Activated CD4-positive, alpha-beta T cell treated with anti-CD3 and anti-CD28 coated beads for 48 hours (primary cell): ENCODE data around the gene COA1.
"Not testable (repeated sequence)": the region's sequence is repeated elsewhere in the genome, so short reads cannot be mapped to it uniquely, and the experiment has no call there.

Experiments used
- DNase-seq: peaks from one replicate; pipeline ENCODE4 v3.0.0-alpha.2; 2020

Gene COA1

DNA sequence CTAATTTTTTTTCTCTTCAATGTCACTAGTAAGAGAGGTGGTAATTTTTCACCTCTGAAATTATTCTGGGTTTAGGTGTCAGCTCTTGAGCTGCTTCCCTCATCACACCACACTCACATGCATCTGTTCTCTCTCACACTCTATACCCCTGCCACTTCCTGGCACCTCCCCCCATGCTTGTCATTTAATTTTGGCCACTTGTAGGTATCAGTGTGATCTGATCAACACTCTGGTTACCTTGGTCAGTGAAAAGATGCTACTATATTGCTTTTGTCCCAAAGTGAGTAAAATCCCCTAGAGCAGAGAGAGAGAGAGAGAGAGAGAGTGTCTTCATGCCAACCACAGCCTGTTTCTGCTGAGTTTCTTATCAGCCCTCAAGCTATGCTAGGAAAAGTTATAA lies 103.9 kb downstream of the COA1 start:
- DNase-seq, result peak; percentile 38

DNA sequence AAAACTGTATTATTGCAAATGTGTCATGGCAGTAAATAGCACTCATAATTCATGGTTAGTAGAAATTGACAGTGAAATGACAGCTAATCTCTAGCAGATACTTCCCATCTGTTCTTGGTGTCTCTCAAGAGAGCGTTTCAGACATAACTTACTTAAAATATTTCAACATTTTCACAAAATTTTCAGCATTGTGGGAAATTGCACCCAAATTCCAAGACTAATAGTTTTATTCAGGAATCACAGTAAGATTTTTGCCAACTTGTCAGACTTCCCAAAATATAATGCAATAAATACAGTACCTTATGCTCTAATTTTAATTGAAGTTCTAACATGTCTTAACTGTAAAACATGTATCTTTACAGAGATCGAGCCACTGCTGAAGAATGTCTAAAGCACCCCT lies 105.2 kb downstream of the COA1 start:
- no peak for DNase-seq

DNA sequence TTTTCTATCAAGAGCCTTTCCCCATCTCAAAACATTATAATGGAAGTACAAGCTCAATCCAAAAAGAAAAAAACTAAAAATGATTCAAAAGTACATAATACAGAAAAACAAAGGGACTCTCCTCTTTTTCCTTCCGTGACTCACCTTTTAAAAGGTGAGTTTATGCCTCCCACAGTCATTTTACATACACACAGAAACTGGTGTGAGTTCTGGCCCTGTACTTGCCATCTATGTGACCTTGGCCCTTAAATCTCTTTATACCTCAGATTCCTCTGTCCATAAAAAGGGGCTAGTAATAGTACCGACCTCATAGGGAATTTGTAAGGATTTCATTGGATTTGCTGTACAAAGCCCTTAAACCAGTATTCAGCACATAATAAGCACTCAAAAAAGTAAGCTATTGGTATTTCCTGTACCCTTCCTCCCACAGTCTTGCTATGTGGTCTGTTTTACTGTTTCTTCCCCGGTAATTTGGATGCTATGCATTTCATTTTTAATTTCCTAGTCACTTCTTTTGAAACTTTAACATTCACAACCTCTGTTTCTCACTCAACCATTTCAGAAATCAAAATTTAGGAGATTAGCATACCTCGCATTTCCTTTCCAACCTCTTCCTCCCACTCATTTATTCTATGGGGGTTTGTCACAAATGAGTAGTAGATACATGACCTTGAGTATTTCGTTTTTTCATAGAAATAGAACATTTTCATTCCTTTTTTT lies 107.4 kb downstream of the COA1 start:
- no peak for DNase-seq

DNA sequence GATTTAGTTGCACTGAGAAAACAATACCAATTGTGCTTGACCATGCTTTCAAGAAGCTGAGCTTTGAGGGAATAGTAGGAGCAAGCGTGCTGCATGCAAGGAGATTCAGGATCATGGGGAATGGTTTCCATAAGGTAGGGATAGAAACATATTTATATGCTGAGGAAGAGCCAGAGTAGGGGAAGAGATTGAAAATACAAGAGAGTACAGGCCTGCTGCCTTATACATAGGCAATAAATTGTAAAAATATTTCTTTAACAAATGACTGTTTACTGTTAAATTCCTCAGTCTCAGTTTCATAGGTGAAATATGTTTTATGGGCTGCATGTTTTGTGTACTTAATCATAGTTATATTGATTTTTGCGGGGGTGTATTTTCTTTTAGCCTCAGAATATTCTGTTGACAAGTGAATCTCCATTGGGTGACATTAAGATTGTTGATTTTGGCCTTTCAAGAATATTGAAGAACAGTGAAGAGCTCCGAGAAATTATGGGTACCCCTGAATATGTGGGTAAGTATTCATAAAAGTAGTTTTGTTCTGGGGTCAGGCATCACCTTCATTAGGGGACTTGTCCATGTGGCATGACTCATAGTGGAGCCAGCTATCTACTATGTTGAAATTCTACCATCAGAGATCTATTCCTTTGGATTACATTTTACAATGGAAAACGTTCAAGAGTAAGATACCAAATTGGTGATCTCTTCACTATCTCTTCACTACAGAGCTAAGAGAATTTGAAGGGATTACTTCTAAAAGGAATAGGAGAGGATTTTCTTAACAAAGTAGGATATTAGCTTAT lies 109.9 kb downstream of the COA1 start:
- no peak for DNase-seq

DNA sequence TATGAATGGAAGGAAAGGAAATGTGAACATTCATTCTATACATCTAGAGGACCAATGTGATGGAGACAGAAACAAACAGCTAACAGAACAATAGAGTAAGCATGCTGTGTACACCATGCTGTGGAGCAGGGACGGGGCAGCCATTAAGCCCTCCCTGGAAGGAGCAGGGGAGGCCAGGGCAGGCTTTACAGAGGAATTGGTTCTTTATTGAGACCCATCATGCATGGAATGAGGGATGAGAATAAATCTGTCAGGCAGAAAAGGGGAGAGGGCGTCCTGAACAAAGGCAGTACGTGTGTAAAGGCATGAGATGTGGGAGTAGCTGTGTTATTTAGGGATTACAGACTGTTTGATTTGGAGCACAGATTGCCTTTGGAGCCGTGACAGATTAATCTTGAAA lies 111.2 kb downstream of the COA1 start:
- no peak for DNase-seq

DNA sequence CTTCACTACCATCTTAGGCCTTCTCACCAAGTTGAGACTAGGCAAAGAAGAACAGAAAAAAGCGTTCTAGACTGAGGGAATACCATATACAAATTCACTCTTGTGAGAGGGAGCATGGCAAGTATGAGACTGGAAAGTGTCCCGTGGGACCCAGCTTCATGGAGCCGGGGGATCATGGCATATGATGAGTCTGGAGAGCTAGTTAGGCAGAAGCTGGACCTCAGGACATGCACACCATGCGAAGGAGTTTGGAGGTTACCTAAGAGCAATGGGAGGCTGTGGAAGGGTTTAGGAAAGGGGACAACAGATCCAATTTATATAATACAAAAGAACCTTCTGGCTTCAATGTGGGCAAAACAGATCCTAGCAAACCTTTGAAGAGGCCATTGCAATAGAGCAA lies 112.3 kb downstream of the COA1 start:
- DNase-seq, result no peak

DNA sequence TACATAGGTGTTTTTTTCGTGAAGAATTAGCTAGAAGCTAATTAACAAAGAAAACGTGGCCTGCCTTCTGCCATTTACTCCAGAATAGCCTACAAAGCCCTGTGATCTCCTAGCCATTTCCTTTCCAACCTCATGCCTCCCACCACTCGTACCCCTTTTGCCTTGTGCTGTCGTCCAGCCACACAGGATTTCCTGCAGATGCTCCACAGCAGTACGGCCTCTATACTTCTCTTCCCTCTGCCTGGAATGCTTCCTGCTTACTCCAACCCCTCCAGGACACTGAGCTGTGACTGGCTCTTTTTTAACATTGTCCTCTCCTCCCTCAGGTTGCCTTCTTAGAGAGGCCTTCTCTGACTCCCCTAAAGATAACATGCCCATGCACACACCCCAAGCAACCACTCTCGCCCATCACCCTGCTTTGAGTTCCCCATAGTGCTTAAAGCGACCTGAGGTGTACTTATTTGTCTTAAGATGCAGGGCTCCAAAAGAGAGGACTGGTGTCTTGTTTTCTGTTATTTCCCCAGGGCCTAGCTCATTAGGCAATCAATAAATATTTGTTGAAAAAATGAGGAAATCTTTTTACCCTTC lies 113.7 kb downstream of the COA1 start:
- DNase-seq, result no peak

DNA sequence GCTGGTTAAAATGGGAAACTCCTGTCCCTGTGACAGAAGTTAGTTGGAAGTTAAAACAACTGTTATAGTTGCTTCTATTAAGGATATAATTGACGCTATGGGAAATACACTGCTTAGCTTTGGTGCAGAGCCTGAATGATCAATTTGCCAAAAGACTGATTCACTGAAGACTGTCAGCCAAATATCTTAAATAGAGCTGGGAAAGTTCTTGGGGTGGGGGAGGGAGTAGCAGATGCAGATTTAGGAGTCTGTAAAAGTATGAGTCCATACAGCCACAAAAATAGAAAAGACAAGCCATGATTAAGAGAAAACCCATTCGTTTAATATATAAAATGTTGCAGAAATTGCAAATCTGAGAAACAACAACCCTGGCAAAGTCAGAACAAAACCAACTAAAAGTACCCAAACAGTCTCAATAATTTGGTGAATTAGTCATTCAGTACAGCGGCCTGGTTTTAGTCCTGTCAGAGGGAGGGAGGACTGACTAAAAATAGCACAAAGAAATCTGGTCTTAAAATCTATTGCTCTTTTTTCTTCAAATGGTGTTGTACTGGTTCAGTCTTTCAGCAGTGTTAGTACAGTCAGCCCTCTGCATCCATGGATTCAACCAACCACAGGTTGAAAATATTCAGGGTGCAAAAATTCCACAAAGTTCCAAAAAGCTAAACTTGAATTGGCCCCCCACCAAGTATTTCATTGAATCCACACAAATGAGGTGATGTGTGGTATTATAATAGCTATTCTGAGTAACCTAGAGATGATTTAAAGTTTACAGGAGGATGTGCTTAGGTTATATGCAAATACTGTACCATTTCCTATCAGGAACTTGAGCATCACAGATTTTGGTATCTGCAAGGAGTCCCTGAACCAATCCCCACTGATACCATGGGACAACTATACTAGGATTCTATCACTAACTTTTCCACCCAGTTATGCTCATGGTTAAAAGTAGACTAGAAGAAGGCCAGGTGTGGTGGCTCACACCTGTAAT lies 116.4 kb downstream of the COA1 start:
- DNase-seq, result no peak

DNA sequence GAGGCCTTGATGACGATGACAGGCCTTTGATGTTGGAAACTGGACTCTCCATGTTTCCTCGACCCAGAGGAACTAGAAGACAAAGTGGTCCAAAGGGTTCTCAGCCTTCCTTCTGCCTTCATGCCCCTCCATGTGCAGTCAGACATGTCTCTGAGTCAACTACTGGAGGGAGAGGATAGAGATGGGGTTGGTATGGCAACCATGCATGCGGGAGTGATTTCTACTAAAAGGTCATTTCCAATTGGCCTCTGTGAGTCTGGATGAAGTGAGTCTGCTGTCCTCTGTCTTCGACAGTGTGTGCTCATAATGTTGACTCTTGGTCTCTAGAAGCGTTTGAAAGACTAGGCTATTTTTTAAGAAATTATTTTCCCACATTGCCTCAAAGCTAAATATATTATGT lies 117.2 kb downstream of the COA1 start:
- no peak for DNase-seq

DNA sequence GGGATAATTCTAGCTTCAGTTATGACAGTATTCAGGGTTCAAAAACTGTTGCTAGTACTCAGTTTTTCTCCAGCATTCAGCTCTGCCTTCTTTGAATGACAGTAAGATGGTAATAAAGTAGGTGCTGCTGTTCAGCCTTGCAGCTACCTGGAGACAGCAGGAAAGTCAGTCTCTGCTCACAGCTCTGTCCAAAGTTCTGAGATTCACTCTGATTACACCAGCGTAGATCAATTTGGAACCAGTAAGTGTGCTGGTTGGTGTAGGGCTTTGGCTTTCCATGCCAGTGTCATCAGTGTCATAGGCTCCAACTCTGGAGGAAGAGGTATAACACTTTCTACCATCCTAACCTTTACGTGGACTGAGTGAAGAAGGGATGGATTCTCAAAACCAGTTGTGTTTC lies 120.2 kb downstream of the COA1 start:
- no peak for DNase-seq

DNA sequence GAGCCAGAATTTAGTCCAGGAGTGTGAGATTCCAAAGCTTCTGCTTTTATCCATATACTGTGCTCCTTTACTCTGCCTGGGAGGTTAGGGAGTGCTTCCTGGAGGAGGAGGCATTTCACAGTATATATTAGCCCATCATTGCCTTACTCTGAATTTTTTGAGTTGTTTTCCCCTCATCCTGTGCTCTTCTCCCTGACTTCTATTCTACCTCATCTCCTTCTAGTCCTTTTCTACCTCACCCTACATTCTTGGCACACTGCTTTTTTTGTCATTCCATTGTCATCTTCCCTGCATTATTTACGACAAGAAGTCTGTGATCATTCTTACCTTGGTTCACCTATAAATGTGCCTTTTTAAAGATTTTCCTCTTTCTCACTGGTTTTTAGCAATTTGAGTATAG lies 125.1 kb downstream of the COA1 start:
- DNase-seq, result no peak

DNA sequence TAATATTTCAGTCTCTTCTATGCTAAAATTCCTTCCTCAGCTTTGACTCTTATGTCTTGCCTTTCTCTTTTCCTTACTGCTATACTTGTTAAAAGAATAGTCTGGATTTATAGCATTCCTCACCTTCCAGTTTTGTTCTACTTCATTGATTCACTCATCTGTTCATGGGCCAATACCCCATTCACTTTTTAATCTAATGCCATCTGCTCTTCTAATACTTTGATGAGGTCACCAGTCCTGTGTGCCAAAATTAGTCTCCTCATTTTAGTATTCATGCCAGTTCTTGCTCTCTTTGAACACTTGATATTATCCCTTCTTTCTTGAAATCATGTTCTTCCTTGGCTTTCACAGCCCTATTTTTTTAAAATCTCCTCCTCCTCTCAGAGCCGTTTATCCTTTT lies 127.1 kb downstream of the COA1 start:
- DNase-seq, result no peak

DNA sequence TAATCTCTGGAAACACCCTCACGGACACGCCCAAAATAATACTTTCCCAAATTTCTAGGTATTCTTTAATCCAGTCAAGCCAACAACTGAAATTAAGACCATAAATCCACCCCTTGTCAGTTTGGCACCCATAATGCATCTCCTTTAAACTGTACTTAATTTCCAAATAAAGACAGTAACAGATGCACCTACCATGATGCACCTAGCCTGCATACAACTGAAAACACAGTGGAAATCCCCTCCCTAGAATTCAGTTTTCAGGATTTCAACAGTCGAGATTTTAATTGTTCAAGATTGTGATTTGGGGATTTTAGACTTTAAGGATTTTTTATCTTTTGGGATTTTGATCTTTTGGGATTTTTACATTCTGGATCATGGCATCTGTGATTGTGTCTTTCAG lies 129.3 kb downstream of the COA1 start:
- DNase-seq, result no peak

DNA sequence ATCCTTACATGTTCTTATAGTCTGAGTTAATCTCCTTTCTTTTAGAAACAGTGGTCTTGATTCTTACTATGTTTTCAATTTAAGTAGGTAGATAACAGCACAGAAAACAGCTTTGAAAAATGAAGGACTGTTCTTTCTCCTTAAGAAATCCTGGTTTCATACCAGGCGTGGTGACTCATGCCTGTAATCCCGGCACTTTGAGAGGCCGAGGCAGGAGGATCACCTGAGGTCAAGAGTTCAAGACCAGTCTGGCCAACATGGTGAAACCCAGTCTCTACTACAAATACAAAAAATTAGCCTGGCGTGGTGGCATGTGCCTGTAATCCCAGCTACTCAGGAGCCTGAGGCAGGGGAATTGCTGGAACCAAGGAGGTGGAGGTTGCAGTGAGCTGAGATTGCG lies 132.9 kb downstream of the COA1 start:
- DNase-seq, result not testable (repeated sequence)

DNA sequence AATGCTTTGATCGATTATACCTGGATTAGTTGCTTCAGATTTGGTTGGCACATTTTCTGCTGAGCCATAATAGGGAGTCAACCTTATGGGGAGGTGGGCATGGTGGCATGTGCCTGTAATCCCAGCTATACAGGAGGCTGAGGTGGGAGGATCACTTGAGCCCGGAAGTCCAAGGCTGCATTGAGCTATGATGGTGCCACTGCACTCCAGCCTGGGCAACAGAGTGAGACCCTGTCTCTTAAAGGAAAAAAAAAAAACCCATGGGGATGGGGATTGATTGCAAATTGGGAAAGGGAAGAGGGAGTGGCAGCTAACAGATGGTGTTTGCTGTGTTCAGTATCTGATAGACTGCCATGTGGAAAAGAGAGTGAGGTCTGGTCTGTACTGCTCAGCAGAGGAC lies 135.3 kb downstream of the COA1 start:
- DNase-seq, result no peak

DNA sequence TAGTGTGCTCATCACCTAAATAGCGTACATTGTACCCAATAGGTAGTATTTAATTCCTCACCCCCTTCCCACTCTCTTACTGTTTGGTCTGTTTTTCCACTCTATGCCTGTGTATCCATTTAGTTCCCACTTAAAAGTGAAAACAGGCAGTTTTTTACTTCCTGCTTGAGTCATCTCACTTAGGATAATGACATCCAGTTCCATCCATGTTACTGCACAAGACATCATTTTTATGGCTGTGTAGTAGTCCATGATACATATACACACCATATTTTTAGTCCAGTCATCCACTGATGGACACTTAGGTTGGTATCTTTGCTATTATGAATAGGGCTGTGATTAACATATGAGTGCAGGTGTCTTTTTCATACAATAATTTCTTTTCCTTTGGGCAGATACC lies 136.3 kb downstream of the COA1 start:
- no peak for DNase-seq

DNA sequence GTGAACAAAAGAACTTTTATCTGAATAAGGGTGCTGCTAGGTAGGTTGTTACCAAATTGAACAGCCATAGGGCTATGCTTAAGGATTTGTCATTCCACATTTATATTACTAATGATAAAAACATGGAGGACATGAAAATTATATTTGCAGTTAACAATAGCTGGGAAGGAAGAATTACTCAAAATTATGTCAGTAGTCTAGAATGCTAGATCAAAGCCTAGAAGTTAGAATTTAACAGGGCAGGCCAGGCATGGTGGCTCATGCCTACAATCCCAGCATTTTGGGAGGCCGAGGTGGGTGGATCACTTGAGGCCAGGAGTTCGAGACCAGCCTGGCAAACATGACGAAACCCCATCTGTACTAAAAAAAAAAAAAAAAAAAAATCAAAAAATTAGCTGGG lies 137.0 kb downstream of the COA1 start:
- DNase-seq, result no peak

DNA sequence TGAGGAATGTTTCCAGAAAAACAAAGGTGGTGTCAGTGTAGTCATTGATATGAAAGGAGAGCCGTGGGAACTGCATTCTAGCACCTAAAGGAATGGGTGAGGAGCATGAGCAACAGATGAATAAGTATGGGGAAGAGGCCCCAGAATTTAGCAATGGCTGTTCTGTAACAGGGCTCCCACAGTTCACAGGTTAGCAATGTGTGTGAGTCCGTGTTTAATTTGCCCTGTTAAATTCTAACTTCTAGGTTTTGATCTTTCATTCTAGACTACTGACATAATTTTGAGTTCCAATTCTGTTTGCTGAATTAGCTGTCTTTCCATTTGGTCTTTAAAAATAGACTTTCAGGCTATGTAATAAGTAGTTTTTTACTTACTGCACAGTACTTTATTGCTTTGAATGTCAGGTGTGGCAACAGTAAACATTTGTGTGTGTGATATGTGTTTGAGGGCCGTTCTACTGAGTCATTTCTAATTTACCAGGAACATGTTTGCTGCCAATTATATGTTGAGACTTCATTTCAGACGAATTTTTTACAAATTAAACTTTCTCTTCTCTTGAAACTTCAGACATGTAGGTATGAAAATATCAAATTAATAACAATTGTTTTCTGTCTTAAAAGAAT lies 137.7 kb downstream of the COA1 start:
- peak; percentile 24 for DNase-seq

DNA sequence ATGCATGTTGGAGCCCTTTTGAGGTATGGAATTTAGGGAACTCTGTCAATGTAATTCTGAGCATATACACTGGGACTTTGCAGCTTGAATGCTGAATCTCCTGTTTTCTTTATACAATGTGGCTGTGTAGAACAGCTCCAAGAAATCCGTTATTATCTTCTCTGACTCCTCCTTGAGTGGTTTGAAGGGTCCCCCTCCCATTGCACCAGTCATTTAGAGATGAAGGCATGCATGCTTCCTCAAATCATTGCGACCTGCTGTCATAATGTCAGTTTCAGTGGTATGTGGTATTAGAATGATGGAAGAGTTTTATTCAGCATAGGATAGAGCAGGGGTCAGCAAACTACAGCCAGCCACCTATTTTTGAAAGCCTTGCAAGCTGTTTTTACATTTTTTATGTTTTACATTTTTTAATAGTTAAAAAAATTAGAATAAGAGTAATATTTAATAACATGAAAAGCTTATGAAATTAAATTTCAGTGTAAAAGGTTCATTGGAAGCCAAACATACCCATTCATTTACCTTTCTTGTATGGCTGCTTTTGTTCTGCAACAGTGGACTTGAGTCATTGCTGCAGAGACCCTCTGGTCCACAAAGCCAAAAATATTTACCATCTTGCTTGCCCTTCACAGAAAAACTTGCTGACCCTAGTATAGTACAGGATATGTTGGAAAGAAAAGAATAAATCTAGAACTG lies 138.3 kb downstream of the COA1 start:
- DNase-seq, result peak; percentile 68

DNA sequence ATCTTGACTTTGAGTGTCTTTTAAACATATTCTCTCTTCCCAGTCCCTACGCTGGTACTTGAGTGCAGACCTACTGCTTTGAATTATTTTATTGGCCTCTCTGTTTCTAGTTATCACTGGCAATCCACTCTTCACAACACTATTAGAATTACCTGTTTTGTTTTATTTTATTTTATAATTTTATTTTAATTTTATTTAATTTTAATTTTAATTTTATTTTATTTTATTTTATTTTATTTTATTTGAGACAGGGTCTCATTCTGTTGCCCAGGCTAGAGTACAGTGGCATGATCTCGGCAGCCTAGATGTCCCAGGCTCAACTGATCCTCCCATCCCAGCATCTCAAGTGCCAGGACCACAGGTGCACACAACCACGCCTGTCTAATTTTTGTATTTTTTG lies 139.6 kb downstream of the COA1 start:
- DNase-seq, result no peak
